Esophagus squamous epithelium (tissue), 5 donors: Measurements from ENCODE around the gene SNX24. TPM values are rescaled to one million over a fixed set of nuclear protein-coding genes. Genes with fewer than 3 reads are reported as not detected.

Source experiments
- DNase-seq: peaks from one replicate; lab custom pipeline; 2025; lab: John Stamatoyannopoulos, UW
- H3K27ac ChIP-seq, 4 donors: fragments of 200-600 bp; sonication (generic); one replicate each; pipeline ENCODE4 v1.5.1; 2016 to 2019; ENCODE audit warnings: mild to moderate bottlenecking in 1 of 4
- H3K27me3 ChIP-seq, 4 donors: fragments of 200-600 bp; sonication (generic); 1 replicate in 3 of 4; 2 replicates in 1 of 4; pipeline versions ENCODE4 v1.5.1 to v1.6.0; 2017 to 2021; ENCODE audit warnings: antibody characterized with exemption in 1 of 4
- H3K36me3 ChIP-seq, 3 donors: fragments of 200-600 bp; sonication (generic); one replicate each; pipeline ENCODE4 v1.5.1; 2016 to 2019
- H3K4me1 ChIP-seq, 3 donors: fragments of 200-600 bp; sonication (generic); one replicate each; pipeline ENCODE4 v1.5.1; 2017 to 2019
- H3K4me3 ChIP-seq, 4 donors: fragments of 200-600 bp; sonication (generic); 1 replicate in 3 of 4; 2 replicates in 1 of 4; pipeline ENCODE4 v1.5.1; 2016 to 2019; ENCODE audit warnings: mild to moderate bottlenecking in 2 of 4, moderate library complexity in 1 of 4
- H3K9me3 ChIP-seq, 3 donors: fragments of 200-600 bp; sonication (generic); one replicate each; pipeline ENCODE4 v1.5.1; 2016 to 2019
- CTCF ChIP-seq, 6 experiments: fragments of 450-650 bp in 4 of 6; fragments of 200-600 bp in 2 of 6; sonication (generic) in 2 of 6; IDR thresholded peaks; one replicate each; pipeline ENCODE4 v1.5.1; 2016 to 2019; ENCODE audit warnings: antibody characterized with exemption in 6 of 6, mild to moderate bottlenecking in 4 of 6, moderate library complexity in 4 of 6
- POLR2A ChIP-seq, 4 donors: fragments of 450-650 bp; IDR thresholded peaks; one replicate each; pipeline ENCODE4 v1.6.1; 2017; ENCODE audit warnings: antibody characterized with exemption in 4 of 4, mild to moderate bottlenecking in 4 of 4, moderate library complexity in 3 of 4
- WGBS, 2 donors: methylation state at CpG; one replicate each; pipeline ENCODE4 v1.1.5; 2018; 5-methylcytosine and 5-hydroxymethylcytosine counted together
- intact Hi-C: fragments of 100-400 bp; cut with DNase I; formaldehyde crosslinking; loops from one replicate; pipeline ENCODE4 v1.15.0; 2022
- total RNA-seq, 4 donors: library from RNA; depleted of rRNA; stranded (reverse); fragments of >200 nt; gene quantifications; one replicate each; pipeline ENCODE4 v1.1.0, GENCODE V29; 2016
- donor health status: DM: yes; HTN: yes; CAD: no.

The SNX24 gene
- total RNA-seq, 4 donors from 2014 or later, result 24.4 to 35.3 (median 28.6) TPM

GRCh38 chr5:123028222-123028621, 182.8 kb downstream of the SNX24 start:
- no peak for DNase-seq
- H3K36me3 ChIP-seq, result peaks cover 0 to 60% (median 0%) of the 10 kb centered on the region in 3 donors
- H3K9me3 ChIP-seq, result no peaks in the 10 kb centered on the region
- no peak overlapping the region for H3K27ac ChIP-seq
- H3K4me1 ChIP-seq, result peaks cover 0 to 6% (median 0%) of the 10 kb centered on the region in 3 donors
- H3K27me3 ChIP-seq, result no peaks in the 10 kb centered on the region
- H3K4me3 ChIP-seq, result no peak overlapping the region
- TF ChIP-seq CTCF (IDR thresholded peaks at IDR 0.05) (no peak), POLR2A (IDR thresholded peaks at IDR 0.05) (no peak)
- intact Hi-C loops, result no loop called here
- WGBS, 2 donors, result 79 to 86% methylated on average over 9 of the region's 9 CpGs

GRCh38 chr5:123033157-123033671, 187.8 kb downstream of the SNX24 start:
- intact Hi-C loops, result no loop called here
- no peak for DNase-seq
- Histone ChIP-seq H3K4me1 (peaks cover 0 to 35% (median 4%) of the 10 kb centered on the region in 3 donors), H3K4me3 (no peak overlapping the region), H3K9me3 (no peaks in the 10 kb centered on the region), H3K36me3 (peaks cover 0 to 12% (median 0%) of the 10 kb centered on the region in 3 donors), H3K27me3 (peaks cover 0 to 16% (median 0%) of the 10 kb centered on the region in 4 donors), H3K27ac (no peak overlapping the region)
- 53 to 63% methylated on average over 6 of the region's 6 CpGs for WGBS, 2 donors
- no peak for TF ChIP-seq POLR2A (IDR thresholded peaks at IDR 0.05)
- no peak for TF ChIP-seq CTCF (IDR thresholded peaks at IDR 0.05)

GRCh38 chr5:123035360-123035917, 190.0 kb downstream of the SNX24 start:
- peak overlapping the region; percentile 70 to 95 (median 82) for H3K4me3 ChIP-seq
- DNase-seq, result no peak
- peaks cover 0 to 35% (median 4%) of the 10 kb centered on the region in 3 donors for H3K4me1 ChIP-seq
- peaks cover 0 to 16% (median 0%) of the 10 kb centered on the region in 4 donors for H3K27me3 ChIP-seq
- TF ChIP-seq CTCF (IDR thresholded peaks at IDR 0.05), result peak in 1 of 6 experiments; percentile 5
- no peak for TF ChIP-seq POLR2A (IDR thresholded peaks at IDR 0.05)
- 4% methylated on average over 14 to 19 of the region's 27 CpGs for WGBS, 2 donors
- H3K36me3 ChIP-seq, result no peaks in the 10 kb centered on the region
- H3K27ac ChIP-seq, result peak overlapping the region; percentile 85 to 96 (median 92)
- intact Hi-C loops, result no loop called here
- H3K9me3 ChIP-seq, result no peaks in the 10 kb centered on the region

- peak overlapping the region; percentile 85 to 96 (median 92) for H3K27ac ChIP-seq
- peak overlapping the region; percentile 70 to 95 (median 82) for H3K4me3 ChIP-seq
- peaks cover 0 to 16% (median 0%) of the 10 kb centered on the region in 4 donors for H3K27me3 ChIP-seq
- peaks cover 0 to 35% (median 4%) of the 10 kb centered on the region in 3 donors for H3K4me1 ChIP-seq
- no peaks in the 10 kb centered on the region for H3K9me3 ChIP-seq
- TF ChIP-seq CTCF (IDR thresholded peaks at IDR 0.05) (no peak), POLR2A (IDR thresholded peaks at IDR 0.05) (no peak)
- H3K36me3 ChIP-seq, result no peaks in the 10 kb centered on the region
- intact Hi-C loops, result no loop called here
- DNase-seq, result no peak
- WGBS, 2 donors, result no CpG with 5 or more reads among the region's 40 CpGs
Measured at GRCh38 chr5:123035918-123036390, 190.5 kb downstream of the SNX24 start.

GRCh38 chr5:123036391-123037103, 191.1 kb downstream of the SNX24 start, which contains the start of gene PPIC:
Gene PPIC (minus strand): TSS chr5:123036725. CDS start chr5:123036625, 100 bp downstream.
- H3K9me3 ChIP-seq, result no peaks in the 10 kb centered on the region
- H3K27ac ChIP-seq, result peak within 1 kb of the TSS; percentile 85 to 96 (median 92)
- peak within 1 kb of the TSS; percentile 70 to 95 (median 82) for H3K4me3 ChIP-seq
- TF ChIP-seq POLR2A (IDR thresholded peaks at IDR 0.05) (peak in 2 of 4 donors; percentile 72), CTCF (IDR thresholded peaks at IDR 0.05) (peak in 1 of 6 experiments; percentile 8)
- no peaks in the 10 kb centered on the region for H3K36me3 ChIP-seq
- peaks cover 0 to 35% (median 4%) of the 10 kb centered on the region in 3 donors for H3K4me1 ChIP-seq
- H3K27me3 ChIP-seq, result peaks cover 0 to 16% (median 0%) of the 10 kb centered on the region in 4 donors
- intact Hi-C loops, result no loop called here
- no peak for DNase-seq
- WGBS, 2 donors, result no CpG with 5 or more reads among the region's 84 CpGs
